Activated CD8-positive, alpha-beta memory T cell treated with anti-CD3 and anti-CD28 coated beads, Interleukin-2, amount 50 U/mL, for 1 hour (primary cell): ENCODE data around the gene OSTC.

Experiments
- DNase-seq: peaks from one replicate; pipeline ENCODE4 v3.0.0-alpha.2; 2020; ENCODE audit errors: extremely low read depth

OSTC gene

GRCh38 chr4:108716340-108716739 is 65.9 kb downstream of the OSTC start:
- DNase-seq: no peak

DNA sequence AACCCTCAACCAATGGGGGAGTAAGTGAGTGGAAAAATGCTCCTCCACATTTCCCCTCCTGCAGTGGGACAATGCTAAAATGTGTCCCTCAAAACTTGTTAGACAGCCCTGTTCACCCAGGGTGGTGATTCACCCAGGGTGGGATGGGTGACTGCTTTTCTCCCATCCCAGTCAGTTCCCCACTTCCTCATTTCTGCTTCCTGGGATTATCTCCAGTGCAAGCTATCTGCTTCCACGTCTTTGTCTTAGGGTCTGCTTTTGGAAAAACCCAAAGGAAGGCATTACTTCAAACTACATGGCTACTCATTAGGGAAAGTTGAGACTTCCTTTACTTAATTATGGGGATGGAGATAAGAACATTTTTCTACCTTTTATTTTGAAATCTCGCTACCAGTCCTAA is 67.0 kb downstream of the OSTC start:
- no peak for DNase-seq
